ENCODE measurements around the gene SMYD3. TPM values are rescaled to one million over a fixed set of nuclear protein-coding genes. Genes with fewer than 3 reads are reported as not detected.

The SMYD3 gene
- total and polyA plus RNA-seq, 10 donors, result 12.5 to 33.1 (median 21.0) TPM

- no peak overlapping the region for H3K27ac ChIP-seq
- H3K4me3 ChIP-seq, result no peak overlapping the region
- no peaks in the 10 kb centered on the region for H3K27me3 ChIP-seq (replicated peaks in 1 of 7)
- no peak for DNase-seq
- intact Hi-C loops (cut with DNase I; ENCODE audit: low total_unique reads), result no loop called here
- 79 to 85% (median 81%) methylated on average over 8 of the region's 8 CpGs for WGBS, 5 donors
- TF ChIP-seq POLR2AphosphoS5 (IDR thresholded peaks at IDR 0.05) (no peak), CTCF (IDR thresholded peaks at IDR 0.05 in 8 of 11, conservative IDR thresholded peaks at IDR 0.05 in 3 of 11) (no peak), POLR2A (IDR thresholded peaks at IDR 0.05) (no peak)
- H3K36me3 ChIP-seq, result no peaks in the 10 kb centered on the region
- no peaks in the 10 kb centered on the region for H3K9me3 ChIP-seq
- peaks cover 0 to 4% (median 0%) of the 10 kb centered on the region in 6 donors for H3K4me1 ChIP-seq
Observed at GRCh38 chr1:245842106-245842505, 665.0 kb downstream of the SMYD3 start.

- Histone ChIP-seq H3K27me3 (replicated peaks in 1 of 7) (no peaks in the 10 kb centered on the region), H3K27ac (no peak overlapping the region)
- TF ChIP-seq POLR2AphosphoS5 (IDR thresholded peaks at IDR 0.05) (no peak), POLR2A (IDR thresholded peaks at IDR 0.05) (no peak), CTCF (IDR thresholded peaks at IDR 0.05 in 8 of 11, conservative IDR thresholded peaks at IDR 0.05 in 3 of 11) (no peak)
Observed at GRCh38 chr1:245840971-245841370, 666.1 kb downstream of the SMYD3 start.

GRCh38 chr1:245837718-245838117, 669.4 kb downstream of the SMYD3 start:
- intact Hi-C loops (cut with DNase I; ENCODE audit: low total_unique reads), result no loop called here

More at GRCh38 chr1:245840971-245841370, 666.1 kb downstream of the SMYD3 start:
- no peak overlapping the region for H3K4me3 ChIP-seq
- H3K36me3 ChIP-seq, result peaks cover 0 to 9% (median 0%) of the 10 kb centered on the region in 6 donors
- 44 to 49% (median 48%) methylated on average over 2 of the region's 2 CpGs for WGBS, 5 donors
- no peak for DNase-seq
- no peaks in the 10 kb centered on the region for H3K9me3 ChIP-seq
- intact Hi-C loops (cut with DNase I; ENCODE audit: low total_unique reads), result no loop called here
- H3K4me1 ChIP-seq, result peaks cover 0 to 4% (median 0%) of the 10 kb centered on the region in 6 donors

GRCh38 chr1:245835386-245835785, 671.7 kb downstream of the SMYD3 start:
- TF ChIP-seq POLR2AphosphoS5 (IDR thresholded peaks at IDR 0.05), result no peak
- TF ChIP-seq POLR2A (IDR thresholded peaks at IDR 0.05), result no peak
- no peak for TF ChIP-seq CTCF (IDR thresholded peaks at IDR 0.05 in 8 of 11, conservative IDR thresholded peaks at IDR 0.05 in 3 of 11)
- Histone ChIP-seq H3K4me3 (no peak overlapping the region), H3K9me3 (peaks cover 0 to 3% (median 0%) of the 10 kb centered on the region in 8 donors), H3K36me3 (peaks cover 0 to 9% (median 0%) of the 10 kb centered on the region in 6 donors), H3K4me1 (no peaks in the 10 kb centered on the region), H3K27ac (no peak overlapping the region), H3K27me3 (replicated peaks in 1 of 7) (no peaks in the 10 kb centered on the region)
- DNase-seq, result no peak
- intact Hi-C loops (cut with DNase I; ENCODE audit: low total_unique reads), result no loop called here
- WGBS, 5 donors, result 94 to 98% (median 95%) methylated on average over 6 of the region's 6 CpGs

More at GRCh38 chr1:245837718-245838117, 669.4 kb downstream of the SMYD3 start:
- Histone ChIP-seq H3K27ac (no peak overlapping the region), H3K36me3 (peaks cover 0 to 9% (median 0%) of the 10 kb centered on the region in 6 donors), H3K9me3 (no peaks in the 10 kb centered on the region), H3K27me3 (replicated peaks in 1 of 7) (no peaks in the 10 kb centered on the region), H3K4me3 (no peak overlapping the region), H3K4me1 (peaks cover 0 to 4% (median 0%) of the 10 kb centered on the region in 6 donors)
- WGBS, 5 donors, result 86 to 96% (median 92%) methylated on average over 5 of the region's 5 CpGs
- TF ChIP-seq POLR2AphosphoS5 (IDR thresholded peaks at IDR 0.05), result no peak
- no peak for TF ChIP-seq POLR2A (IDR thresholded peaks at IDR 0.05)
- no peak for TF ChIP-seq CTCF (IDR thresholded peaks at IDR 0.05 in 8 of 11, conservative IDR thresholded peaks at IDR 0.05 in 3 of 11)
- DNase-seq, result no peak

Measured in spleen (tissue), 11 donors.